Endothelial cell of umbilical vein (primary cell): ENCODE measurements around the gene B3GAT1. TPM values are rescaled to one million over a fixed set of nuclear protein-coding genes. Genes with fewer than 3 reads are reported as not detected.

Experiments
- BruUV-seq: library from RNA; stranded (reverse); fragments of 400-500 nt; replicated peaks from 2 replicates; lab custom pipeline; 2021; lab: Mats Ljungman, UMichigan
- CTCF ChIA-PET: fragments of 300-600, 350-600 bp; sonication (Branson Sonifier 250); formaldehyde crosslinking; loops from one replicate; lab custom pipeline; 2021; ENCODE audit warnings: antibody characterized with exemption, inconsistent platforms; lab: Charles Lee
- POLR2A ChIA-PET: fragments of 300-600, 350-600 bp; sonication (Branson Sonifier 250); formaldehyde crosslinking; loops from one replicate; lab custom pipeline; 2021; ENCODE audit warnings: antibody characterized with exemption, inconsistent platforms; lab: Charles Lee
- DNase-seq: peaks from one replicate; pipeline ENCODE4 v3.0.0-alpha.2; 2011; ENCODE audit warnings: low read depth, low spot score
- FAIRE-seq: peaks from 2 replicates; lab custom pipeline; 2011; peaks lifted over from hg19 to GRCh38; lab: Jason Lieb, UNC
- H2AFZ ChIP-seq: 2 replicates; pipeline ENCODE4 v1.6.0; 2012; ENCODE audit warnings: low read depth, low read length, control low read depth, inconsistent platforms
- H3K27ac ChIP-seq: 2 replicates; pipeline ENCODE4 v1.5.1; 2011; ENCODE audit warnings: low read depth, mild to moderate bottlenecking, control low read depth, low read length, moderate library complexity; ENCODE audit not compliant: insufficient read depth
- H3K27me3 ChIP-seq, 2 experiments: 2 replicates each; pipeline versions ENCODE4 v1.6.0 to v1.6.1; 2011; ENCODE audit warnings: low read length in 2 of 2, mixed read lengths in 1 of 2; ENCODE audit not compliant: control insufficient read depth in 2 of 2, insufficient read depth in 2 of 2
- H3K36me3 ChIP-seq, 2 experiments: 2 replicates in 1 of 2; 3 replicates in 1 of 2; pipeline ENCODE4 v1.5.1; 2011; ENCODE audit warnings: low read length in 2 of 2, mild to moderate bottlenecking in 1 of 2, moderate library complexity in 1 of 2; ENCODE audit not compliant: control insufficient read depth in 2 of 2, insufficient read depth in 2 of 2; ENCODE audit errors: extremely low read depth in 1 of 2
- H3K4me1 ChIP-seq: 3 replicates; pipeline ENCODE4 v1.5.1; 2011; ENCODE audit warnings: mild to moderate bottlenecking, low read length; ENCODE audit not compliant: control insufficient read depth, insufficient read depth; ENCODE audit errors: extremely low read depth
- H3K4me2 ChIP-seq: 2 replicates; pipeline ENCODE4 v1.6.1; 2011; ENCODE audit warnings: low read length, control low read depth, mixed read lengths; ENCODE audit not compliant: insufficient read depth
- H3K4me3 ChIP-seq, 3 experiments: fragments of 200-600 bp in 1 of 3; sonication (generic), shearing (Covaris generic) in 1 of 3; replicated peaks in 1 of 3; 2 replicates each; pipeline ENCODE4 v1.5.1; 2011 to 2016; ENCODE audit warnings: control low read depth in 3 of 3, low read length in 3 of 3, mild to moderate bottlenecking in 2 of 3, inconsistent platforms in 1 of 3, low read depth in 1 of 3, moderate library complexity in 1 of 3; ENCODE audit not compliant: insufficient read depth in 1 of 3
- H3K79me2 ChIP-seq: 2 replicates; pipeline ENCODE4 v1.6.0; 2012; ENCODE audit warnings: low read length, inconsistent platforms; ENCODE audit not compliant: control insufficient read depth, insufficient read depth
- H3K9ac ChIP-seq: replicated peaks from 2 replicates; pipeline ENCODE3; 2011; ENCODE audit warnings: low read length, control low read depth; ENCODE audit not compliant: insufficient read depth; ENCODE audit errors: extremely low read depth
- H3K9me1 ChIP-seq: replicated peaks from 3 replicates; pipeline ENCODE4 v1.6.0; 2011; ENCODE audit warnings: mild to moderate bottlenecking, low read length; ENCODE audit not compliant: control insufficient read depth, insufficient read depth; ENCODE audit errors: extremely low read depth
- H3K9me3 ChIP-seq: replicated peaks from 2 replicates; pipeline ENCODE4 v1.5.1; 2012; ENCODE audit warnings: low read length, inconsistent platforms; ENCODE audit not compliant: control insufficient read depth, insufficient read depth
- H4K20me1 ChIP-seq: replicated peaks from 2 replicates; pipeline ENCODE3; 2011; ENCODE audit warnings: mild to moderate bottlenecking, low read length; ENCODE audit not compliant: control insufficient read depth, insufficient read depth; ENCODE audit errors: extremely low read depth
- FOS ChIP-seq: IDR thresholded peaks from 2 replicates; pipeline ENCODE4 v1.6.1; 2011; ENCODE audit warnings: mild to moderate bottlenecking, low read length, moderate library complexity, borderline replicate concordance; ENCODE audit not compliant: insufficient read depth
- GATA2 ChIP-seq: IDR thresholded peaks from 2 replicates; pipeline ENCODE4 v1.7.0; 2011; ENCODE audit warnings: low read depth, mild to moderate bottlenecking, moderate library complexity, mixed read lengths, low read length; ENCODE audit not compliant: insufficient read length, insufficient read depth
- MYC ChIP-seq: IDR thresholded peaks from one replicate; pipeline ENCODE4 v1.6.1; 2011; ENCODE audit warnings: mild to moderate bottlenecking, low read depth, low read length
- POLR2A ChIP-seq: IDR thresholded peaks from 2 replicates; pipeline ENCODE4 v1.6.1; 2012; ENCODE audit warnings: low read depth, mild to moderate bottlenecking, control low read depth, low read length
- POLR2AphosphoS5 ChIP-seq: IDR thresholded peaks from 2 replicates; pipeline ENCODE4 v1.6.1; 2012; ENCODE audit warnings: low read depth, mild to moderate bottlenecking, control low read depth, low read length, moderate library complexity; ENCODE audit not compliant: insufficient read depth
- dilution Hi-C: fragments of 300-500 bp; cut with MboI; formaldehyde crosslinking; loops from one replicate; pipeline ENCODE4 v1.15.0; 2019; ENCODE audit warnings: low sequenced_read_pairs; ENCODE audit not compliant: extremely low pct_ligation_motif_present
- intact Hi-C: fragments of 100-400 bp; cut with micrococcal nuclease; formaldehyde crosslinking; loops from one replicate; pipeline ENCODE4 v1.10.0; 2022
- polyA plus RNA-seq, 4 experiments: library from polyadenylated mRNA; depleted of rRNA in 3 of 4; stranded (reverse) in 3 of 4; unstranded in 1 of 4; fragments of >200 nt; gene quantifications; 2 replicates each; pipeline versions ENCODE4 v1.2.1 to v1.2.3, GENCODE V29; 2011 to 2012; ENCODE audit warnings: missing spikeins in 1 of 4
- total RNA-seq: library from RNA; stranded (reverse); gene quantifications from 2 replicates; pipeline ENCODE4 v1.2.3, GENCODE V29; 2021
- TF ChIP-seq, protein P1 (sequence below), 2 donors: IDR thresholded peaks; 1 replicate in 1 of 2; 2 replicates in 1 of 2; pipeline ENCODE4 v1.5.1; 2011; ENCODE audit warnings: low read length in 2 of 2, mild to moderate bottlenecking in 2 of 2, moderate library complexity in 2 of 2, control low read depth in 1 of 2, inconsistent platforms in 1 of 2, low read depth in 1 of 2; ENCODE audit not compliant: insufficient read depth in 1 of 2; ENCODE audit errors: extremely low read depth in 1 of 2
- TF ChIP-seq, protein P2 (sequence below): IDR thresholded peaks from 2 replicates; pipeline ENCODE4 v1.6.1; 2011; ENCODE audit not compliant: insufficient read depth, insufficient read length

Gene B3GAT1
- total and polyA plus RNA-seq, 2 donors (not counting 3 experiments of a cell fraction or from before 2014, with no cell fraction given): 0.01 TPM; not detected in 1

DNA sequence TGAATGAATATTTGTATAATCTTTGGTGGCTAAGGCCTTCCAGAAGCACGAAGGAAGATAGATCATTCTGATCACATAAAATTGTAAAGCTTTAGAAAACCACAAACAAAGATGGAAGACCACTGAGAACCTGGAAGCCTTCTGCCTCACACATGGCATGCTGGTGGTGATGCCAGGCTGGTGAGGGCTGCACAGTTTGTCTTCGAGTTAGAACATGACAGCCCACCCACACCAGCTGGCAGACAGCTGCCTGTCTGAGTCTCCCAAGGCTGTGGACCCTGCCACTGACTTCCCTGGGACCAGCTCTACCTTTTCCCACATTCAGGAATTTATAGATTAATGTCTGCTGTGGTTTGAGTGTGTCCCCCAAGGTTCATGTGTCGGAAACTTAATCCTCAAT is 48.8 kb upstream of the B3GAT1 start:
- H3K9ac ChIP-seq: no peak overlapping the region
- ChIA-PET CTCF (no interaction called here), POLR2A (no interaction called here)
- no peak for TF ChIP-seq POLR2A
- TF ChIP-seq, protein P1, sequence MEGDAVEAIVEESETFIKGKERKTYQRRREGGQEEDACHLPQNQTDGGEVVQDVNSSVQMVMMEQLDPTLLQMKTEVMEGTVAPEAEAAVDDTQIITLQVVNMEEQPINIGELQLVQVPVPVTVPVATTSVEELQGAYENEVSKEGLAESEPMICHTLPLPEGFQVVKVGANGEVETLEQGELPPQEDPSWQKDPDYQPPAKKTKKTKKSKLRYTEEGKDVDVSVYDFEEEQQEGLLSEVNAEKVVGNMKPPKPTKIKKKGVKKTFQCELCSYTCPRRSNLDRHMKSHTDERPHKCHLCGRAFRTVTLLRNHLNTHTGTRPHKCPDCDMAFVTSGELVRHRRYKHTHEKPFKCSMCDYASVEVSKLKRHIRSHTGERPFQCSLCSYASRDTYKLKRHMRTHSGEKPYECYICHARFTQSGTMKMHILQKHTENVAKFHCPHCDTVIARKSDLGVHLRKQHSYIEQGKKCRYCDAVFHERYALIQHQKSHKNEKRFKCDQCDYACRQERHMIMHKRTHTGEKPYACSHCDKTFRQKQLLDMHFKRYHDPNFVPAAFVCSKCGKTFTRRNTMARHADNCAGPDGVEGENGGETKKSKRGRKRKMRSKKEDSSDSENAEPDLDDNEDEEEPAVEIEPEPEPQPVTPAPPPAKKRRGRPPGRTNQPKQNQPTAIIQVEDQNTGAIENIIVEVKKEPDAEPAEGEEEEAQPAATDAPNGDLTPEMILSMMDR (IDR thresholded peaks at IDR 0.05; ENCODE audit: extremely low read depth in 1 of 2, insufficient read depth in 1 of 2, low read depth in 1 of 2, low read length in 2 of 2): no peak
- H3K36me3 ChIP-seq: no peaks in the 10 kb centered on the region
- no peak overlapping the region for H3K4me3 ChIP-seq
- no peaks in the 10 kb centered on the region for H3K9me1 ChIP-seq
- no peaks in the 10 kb centered on the region for H3K4me1 ChIP-seq
- BruUV-seq: no TSS peak
- no peaks in the 10 kb centered on the region for H3K27me3 ChIP-seq
- H3K79me2 ChIP-seq: no peaks in the 10 kb centered on the region
- no peak overlapping the region for H3K4me2 ChIP-seq
- dilution Hi-C loops: no loop called here
- no peaks in the 10 kb centered on the region for H3K9me3 ChIP-seq
- H4K20me1 ChIP-seq: no peaks in the 10 kb centered on the region
- no peak overlapping the region for H3K27ac ChIP-seq
- FAIRE-seq: no peak
- DNase-seq: no peak
- no peak overlapping the region for H2AFZ ChIP-seq
- intact Hi-C loops: no loop called here

DNA sequence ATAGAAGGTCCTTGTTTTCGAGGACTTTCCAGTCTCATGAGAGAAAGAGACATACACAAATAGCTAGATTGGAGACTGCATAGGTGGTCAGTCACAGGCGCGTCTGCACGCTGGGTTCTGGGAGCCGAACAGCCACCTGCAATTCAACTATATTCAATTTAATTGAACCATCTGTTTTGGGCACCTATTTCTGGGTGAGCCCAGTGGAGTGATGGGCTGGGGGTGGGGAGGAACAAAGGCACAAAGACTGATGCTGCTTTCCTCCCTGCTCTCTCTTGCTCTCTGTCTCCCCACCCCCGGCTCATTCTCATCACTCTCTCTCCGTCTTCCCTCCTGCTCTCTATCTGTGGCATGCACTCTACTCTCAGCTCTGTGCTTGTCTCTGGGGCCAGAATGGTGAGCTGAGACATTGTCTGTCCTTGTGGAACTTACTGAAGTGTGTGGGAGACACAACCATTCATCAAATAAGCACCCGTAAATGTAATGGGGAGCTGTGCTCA is 48.1 kb upstream of the B3GAT1 start:
- Histone ChIP-seq H3K36me3 (no peaks in the 10 kb centered on the region), H3K9ac (no peak overlapping the region), H3K27me3 (no peaks in the 10 kb centered on the region), H3K9me3 (no peaks in the 10 kb centered on the region), H3K27ac (no peak overlapping the region), H3K4me2 (no peak overlapping the region), H4K20me1 (no peaks in the 10 kb centered on the region), H3K4me1 (no peaks in the 10 kb centered on the region), H3K9me1 (no peaks in the 10 kb centered on the region), H2AFZ (no peak overlapping the region), H3K4me3 (no peak overlapping the region), H3K79me2 (no peaks in the 10 kb centered on the region)
- FAIRE-seq (no peak), DNase-seq (no peak)
- ChIA-PET CTCF (no interaction called here), POLR2A (no interaction called here)
- dilution Hi-C loops (no loop called here), intact Hi-C loops (no loop called here)
- BruUV-seq: no TSS peak
- no peak for TF ChIP-seq POLR2AphosphoS5
- no peak for TF ChIP-seq MYC
- no peak for TF ChIP-seq GATA2
- no peak for TF ChIP-seq FOS
- TF ChIP-seq, protein P1 (IDR thresholded peaks at IDR 0.05; ENCODE audit: extremely low read depth in 1 of 2, insufficient read depth in 1 of 2, low read depth in 1 of 2, low read length in 2 of 2): no peak
- TF ChIP-seq, protein P2, sequence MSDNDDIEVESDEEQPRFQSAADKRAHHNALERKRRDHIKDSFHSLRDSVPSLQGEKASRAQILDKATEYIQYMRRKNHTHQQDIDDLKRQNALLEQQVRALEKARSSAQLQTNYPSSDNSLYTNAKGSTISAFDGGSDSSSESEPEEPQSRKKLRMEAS: no peak
